Esophagus (tissue), 2 donors: ENCODE measurements around the gene SRSF2. TPM values are rescaled to one million over a fixed set of nuclear protein-coding genes. Genes with fewer than 3 reads are reported as not detected.
"Not testable (repeated sequence)": the region's sequence is repeated elsewhere in the genome, so short reads cannot be mapped to it uniquely, and the experiment has no call there.

Experiments used
- H3K27ac ChIP-seq, 2 donors: one replicate each; pipeline ENCODE4 v1.5.1; 2013; ENCODE audit warnings: low read depth in 2 of 2, mild to moderate bottlenecking in 2 of 2, inconsistent platforms in 1 of 2, low read length in 1 of 2, moderate library complexity in 1 of 2
- H3K27me3 ChIP-seq, 2 donors: one replicate each; pipeline ENCODE4 v1.6.1; 2013; ENCODE audit warnings: low read length in 2 of 2, control low read depth in 1 of 2, mild to moderate bottlenecking in 1 of 2; ENCODE audit not compliant: insufficient read depth in 2 of 2, control insufficient read depth in 1 of 2
- H3K36me3 ChIP-seq, 2 donors: one replicate each; pipeline ENCODE4 v1.6.1; 2013; ENCODE audit warnings: low read length in 1 of 2; ENCODE audit not compliant: control insufficient read depth in 2 of 2, insufficient read depth in 2 of 2
- H3K4me1 ChIP-seq, 2 donors: one replicate each; pipeline ENCODE4 v1.6.1; 2013; ENCODE audit warnings: low read length in 1 of 2; ENCODE audit not compliant: control insufficient read depth in 2 of 2, insufficient read depth in 2 of 2
- H3K4me3 ChIP-seq, 2 donors: one replicate each; pipeline ENCODE4 v1.5.1; 2013; ENCODE audit warnings: low read length in 2 of 2, mild to moderate bottlenecking in 2 of 2, low read depth in 1 of 2, moderate library complexity in 1 of 2
- H3K9me3 ChIP-seq, 2 donors: one replicate each; pipeline ENCODE4 v1.6.1; 2013; ENCODE audit warnings: mild to moderate bottlenecking in 2 of 2, low read depth in 1 of 2, low read length in 1 of 2, moderate library complexity in 1 of 2; ENCODE audit not compliant: control insufficient read depth in 2 of 2, insufficient read depth in 1 of 2
- WGBS, 2 donors: extraction: QIAGEN DNeasy Blood & Tissue Kit; methylation state at CpG; one replicate each; pipeline ENCODE4 v1.1.7; 2013; 5-methylcytosine and 5-hydroxymethylcytosine counted together
- polyA plus RNA-seq, 2 donors: library from polyadenylated mRNA; stranded (reverse); fragments of 200-250 nt; gene quantifications; one replicate each; pipeline ENCODE4 v1.2.3, GENCODE V29; 2013
- donor health status: healthy with polysubstance abuse.
- donor health status: Bipolar disorder and iron deficiency.

Gene SRSF2
- polyA plus RNA-seq, 2 donors, result 152 to 242 TPM

- Histone ChIP-seq H3K27me3 (no peaks in the 10 kb centered on the region), H3K36me3 (no peaks in the 10 kb centered on the region), H3K27ac (peak overlapping the region; percentile 15 to 45), H3K9me3 (no peaks in the 10 kb centered on the region), H3K4me1 (peaks cover 5 to 18% of the 10 kb centered on the region in 2 donors), H3K4me3 (no peak overlapping the region)
- 85 to 90% methylated on average over 10 of the region's 10 CpGs for WGBS, 2 donors
These were observed 34.0 kb downstream of the SRSF2 start for GRCh38 chr17:76702941-76703637.

- Histone ChIP-seq H3K4me3 (no peak overlapping the region), H3K27me3 (no peaks in the 10 kb centered on the region), H3K9me3 (no peaks in the 10 kb centered on the region), H3K36me3 (no peaks in the 10 kb centered on the region), H3K27ac (peak overlapping the region in 1 of 2 donors; percentile 76), H3K4me1 (peaks cover 8 to 23% of the 10 kb centered on the region in 2 donors)
- WGBS, 2 donors, result 56 to 75% methylated on average over 2 of the region's 2 CpGs
These were observed 35.1 kb downstream of the SRSF2 start for GRCh38 chr17:76702076-76702475.

- Histone ChIP-seq H3K36me3 (no peaks in the 10 kb centered on the region), H3K27ac (peak overlapping the region; percentile 76 to 79), H3K4me1 (peaks cover 8 to 29% of the 10 kb centered on the region in 2 donors), H3K4me3 (no peak overlapping the region), H3K27me3 (no peaks in the 10 kb centered on the region), H3K9me3 (no peaks in the 10 kb centered on the region)
- 54 to 57% methylated on average over 11 of the region's 11 CpGs for WGBS, 2 donors
These were observed 35.6 kb downstream of the SRSF2 start for GRCh38 chr17:76701471-76701967.

GRCh38 chr17:76700617-76701470 is 36.3 kb downstream of the SRSF2 start:
- H3K27ac ChIP-seq, result peak overlapping the region; percentile 76 to 79
- no peaks in the 10 kb centered on the region for H3K27me3 ChIP-seq
- H3K36me3 ChIP-seq, result no peaks in the 10 kb centered on the region
- no peak overlapping the region for H3K4me3 ChIP-seq
- peaks cover 11 to 28% of the 10 kb centered on the region in 2 donors for H3K4me1 ChIP-seq
- 24 to 37% methylated on average over 33 of the region's 33 CpGs for WGBS, 2 donors
- H3K9me3 ChIP-seq, result no peaks in the 10 kb centered on the region

GRCh38 chr17:76700270-76700616 is 36.9 kb downstream of the SRSF2 start:
- no peak overlapping the region for H3K4me3 ChIP-seq
- WGBS, 2 donors, result 24 to 44% methylated on average over 8 of the region's 8 CpGs
- H3K4me1 ChIP-seq, result peaks cover 13 to 28% of the 10 kb centered on the region in 2 donors
- H3K27ac ChIP-seq, result peak overlapping the region; percentile 76 to 79
- H3K27me3 ChIP-seq, result no peaks in the 10 kb centered on the region
- no peaks in the 10 kb centered on the region for H3K9me3 ChIP-seq
- no peaks in the 10 kb centered on the region for H3K36me3 ChIP-seq

GRCh38 chr17:76698466-76698977 is 38.6 kb downstream of the SRSF2 start:
- H3K27ac ChIP-seq, result peak overlapping the region; percentile 52 to 73
- not testable (repeated sequence) for H3K4me3 ChIP-seq, H3K36me3 ChIP-seq, H3K9me3 ChIP-seq, H3K27me3 ChIP-seq
- 84 to 91% methylated on average over 7 of the region's 7 CpGs for WGBS, 2 donors
- peaks cover 13 to 28% of the 10 kb centered on the region in 2 donors for H3K4me1 ChIP-seq

GRCh38 chr17:76697702-76698465 is 39.2 kb downstream of the SRSF2 start:
- Histone ChIP-seq H3K4me3 (no peak overlapping the region), H3K9me3 (no peaks in the 10 kb centered on the region), H3K4me1 (peaks cover 13 to 28% of the 10 kb centered on the region in 2 donors), H3K27me3 (no peaks in the 10 kb centered on the region), H3K27ac (peak overlapping the region; percentile 52 to 73), H3K36me3 (no peaks in the 10 kb centered on the region)
- 49 to 57% methylated on average over 17 of the region's 17 CpGs for WGBS, 2 donors

- no peak overlapping the region for H3K4me3 ChIP-seq
- H3K36me3 ChIP-seq, result no peaks in the 10 kb centered on the region
- H3K27ac ChIP-seq, result peak overlapping the region; percentile 73
- no peaks in the 10 kb centered on the region for H3K9me3 ChIP-seq
- H3K27me3 ChIP-seq, result no peaks in the 10 kb centered on the region
- WGBS, 2 donors, result 69 to 70% methylated on average over 25 of the region's 25 CpGs
- peaks cover 13 to 28% of the 10 kb centered on the region in 2 donors for H3K4me1 ChIP-seq
These were observed 40.1 kb downstream of the SRSF2 start for GRCh38 chr17:76696763-76697701.
